HL-60 (cell line): ENCODE results near the gene GRWD1.
A peak's percentile ranks its signal among the peaks of the same experiment; 100 is the strongest.

Experiments used
- DNase-seq, 2 experiments: peaks; one replicate each; pipeline ENCODE4 v3.0.0-alpha.2; 2010 to 2020; ENCODE audit warnings: low read depth in 1 of 2, low spot score in 1 of 2
- H3K27ac ChIP-seq: fragments of 250-450 bp; sonication (Bioruptor Pico); replicated peaks from 2 replicates; pipeline ENCODE4 v1.5.1; 2020; ENCODE audit warnings: mild to moderate bottlenecking, moderate library complexity
- H3K27me3 ChIP-seq: fragments of 250-450 bp; sonication (Bioruptor Pico); 2 replicates; pipeline ENCODE4 v1.5.1; 2021; ENCODE audit warnings: mild to moderate bottlenecking, moderate library complexity; ENCODE audit not compliant: insufficient read depth, poor library complexity, severe bottlenecking
- H3K4me3 ChIP-seq: replicated peaks from 2 replicates; pipeline ENCODE4 v1.5.1; 2011; ENCODE audit warnings: mild to moderate bottlenecking, control low read depth, low read length; ENCODE audit not compliant: insufficient read depth
- CTCF ChIP-seq: IDR thresholded peaks from one replicate; pipeline ENCODE4 v1.5.1; 2011; ENCODE audit warnings: low read length, control low read depth, inconsistent platforms; ENCODE audit not compliant: insufficient read depth
- GABPA ChIP-seq: IDR thresholded peaks from 2 replicates; pipeline ENCODE4 v1.6.1; 2012; ENCODE audit warnings: low read depth
- POLR2AphosphoS5 ChIP-seq: IDR thresholded peaks from 2 replicates; pipeline ENCODE4 v1.6.1; 2012; ENCODE audit warnings: low read depth
- REST ChIP-seq: IDR thresholded peaks from 2 replicates; pipeline ENCODE4 v1.6.1; 2012; ENCODE audit warnings: low read depth; ENCODE audit not compliant: insufficient replicate concordance
- SPI1 ChIP-seq: IDR thresholded peaks from 2 replicates; pipeline ENCODE4 v1.6.1; 2012; ENCODE audit warnings: low read depth, mild to moderate bottlenecking, borderline replicate concordance
- long read RNA-seq: library from polyadenylated mRNA; unstranded; transcript quantifications from one replicate; pipeline ENCODE4 v2.0.0, GENCODE V29; 2020

Gene GRWD1
- long read RNA-seq, full-length matches to known transcripts, result 646 of 667 reads
- long read RNA-seq, partial matches to known transcripts, result 11 of 667 reads
- long read RNA-seq, other reads (novel, unspliced or antisense), result 10 of 667 reads

GRCh38 chr19:48445606-48446481 lies at the start of gene GRWD1:
Gene GRWD1 (plus strand): TSS chr19:48445983. CDS start chr19:48446006, 23 bp downstream.
- peak within 1 kb of the TSS; percentile 82 for H3K27ac ChIP-seq
- DNase-seq, result peak; percentile 96 to 98
- H3K4me3 ChIP-seq, result peak within 1 kb of the TSS; percentile 99
- peak; percentile 78 for TF ChIP-seq GABPA
- TF ChIP-seq REST, result no peak
- TF ChIP-seq SPI1, result peak; percentile 48; the same call in 1 of the 2 replicates
- TF ChIP-seq CTCF, result no peak
- peak; percentile 86 for TF ChIP-seq POLR2AphosphoS5
- peaks cover 17% of the 10 kb centered on the region for H3K27me3 ChIP-seq

DNA sequence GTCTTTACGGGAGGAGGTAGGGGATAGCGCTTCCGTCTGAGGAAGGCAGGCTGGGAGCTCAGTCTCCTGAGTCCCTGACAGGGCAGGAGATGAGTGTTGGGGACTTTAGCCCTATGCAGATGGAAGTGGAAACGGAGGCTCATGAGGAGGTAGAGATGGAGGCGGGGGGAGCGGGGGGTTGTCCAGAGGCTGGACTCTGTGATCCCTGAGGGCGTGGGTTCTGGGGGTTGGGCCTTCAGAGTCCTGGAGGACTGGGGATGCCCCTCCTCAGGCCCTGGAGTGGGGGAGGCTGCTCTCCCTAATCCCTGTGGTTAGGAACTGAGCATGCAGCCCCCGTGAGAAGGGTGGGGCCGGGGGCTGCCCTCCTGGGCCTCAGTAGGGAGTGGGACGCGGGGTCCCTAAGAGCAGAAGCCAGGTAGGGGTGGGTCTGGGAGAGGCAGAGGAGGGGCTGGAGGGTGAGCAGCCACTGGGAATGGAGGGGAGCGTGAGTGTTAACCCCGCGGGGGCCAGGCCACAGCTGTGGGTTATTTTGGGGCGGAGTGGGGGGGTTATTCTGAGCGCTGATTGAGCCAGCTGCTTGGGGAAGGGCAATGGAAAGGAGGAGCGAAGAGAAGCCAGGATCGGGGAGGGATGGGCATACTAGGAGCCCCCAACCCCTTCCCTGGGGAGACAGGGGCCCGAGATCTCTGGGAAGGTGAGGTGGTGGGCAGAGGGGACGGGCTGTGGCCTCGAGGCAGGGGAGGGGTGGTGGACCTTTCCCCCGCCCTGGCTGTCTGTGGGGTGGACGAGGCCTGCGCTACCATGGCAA lies 49.6 kb upstream of the GRWD1 start:
- peaks cover 52% of the 10 kb centered on the region for H3K27me3 ChIP-seq
- no peak overlapping the region for H3K27ac ChIP-seq
- TF ChIP-seq POLR2AphosphoS5 (no peak), CTCF (no peak), REST (no peak), GABPA (no peak), SPI1 (no peak)
- no peak overlapping the region for H3K4me3 ChIP-seq
- no peak for DNase-seq

DNA sequence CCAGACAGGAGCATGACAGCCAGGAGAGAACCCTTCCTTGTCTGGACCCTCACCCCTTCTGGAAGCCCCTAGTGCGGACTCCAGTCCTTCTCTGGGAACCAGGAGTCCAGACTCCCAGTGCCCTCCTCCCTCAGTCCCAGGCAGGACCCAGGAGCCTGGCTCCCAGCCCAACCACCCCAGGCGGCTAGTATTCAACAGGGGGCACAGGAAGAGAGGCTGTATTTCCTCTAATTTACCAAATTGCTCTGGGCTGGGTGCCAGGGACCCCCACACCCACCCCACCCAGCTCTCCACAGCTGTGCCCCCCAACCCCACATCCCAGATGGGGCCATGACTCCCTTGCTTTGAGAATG lies 49.0 kb upstream of the GRWD1 start:
- DNase-seq, result no peak
- no peak overlapping the region for H3K4me3 ChIP-seq
- no peak overlapping the region for H3K27ac ChIP-seq
- TF ChIP-seq SPI1 (no peak), CTCF (no peak), GABPA (no peak), POLR2AphosphoS5 (no peak), REST (no peak)
- H3K27me3 ChIP-seq, result peaks cover 52% of the 10 kb centered on the region
